Astrocyte of the cerebellum (primary cell): ENCODE measurements around the gene C14orf119.
A peak's percentile ranks its signal among the peaks of the same experiment; 100 is the strongest.

Source experiments
- DNase-seq: peaks from one replicate; pipeline ENCODE4 v3.0.0-alpha.2; 2011; ENCODE audit warnings: low read depth
- H3K4me3 ChIP-seq: 2 replicates; pipeline ENCODE4 v1.5.1; 2011; ENCODE audit warnings: mild to moderate bottlenecking, low read depth, low read length, moderate library complexity
- in situ Hi-C: cut with HindIII; loops from 2 replicates; pipeline ENCODE4 v1.10.0; 2017; ENCODE audit warnings: low sequenced_read_pairs
- TF ChIP-seq, protein P1 (sequence below): IDR thresholded peaks from 2 replicates; pipeline ENCODE4 v1.5.1; 2012; ENCODE audit warnings: low read length, low read depth, moderate library complexity, mild to moderate bottlenecking; ENCODE audit errors: missing control alignments

The C14orf119 gene

GRCh38 chr14:23077962-23078361, 17.3 kb upstream of the C14orf119 start:
- H3K4me3 ChIP-seq = no peak overlapping the region
- DNase-seq = no peak
- TF ChIP-seq, protein P1, sequence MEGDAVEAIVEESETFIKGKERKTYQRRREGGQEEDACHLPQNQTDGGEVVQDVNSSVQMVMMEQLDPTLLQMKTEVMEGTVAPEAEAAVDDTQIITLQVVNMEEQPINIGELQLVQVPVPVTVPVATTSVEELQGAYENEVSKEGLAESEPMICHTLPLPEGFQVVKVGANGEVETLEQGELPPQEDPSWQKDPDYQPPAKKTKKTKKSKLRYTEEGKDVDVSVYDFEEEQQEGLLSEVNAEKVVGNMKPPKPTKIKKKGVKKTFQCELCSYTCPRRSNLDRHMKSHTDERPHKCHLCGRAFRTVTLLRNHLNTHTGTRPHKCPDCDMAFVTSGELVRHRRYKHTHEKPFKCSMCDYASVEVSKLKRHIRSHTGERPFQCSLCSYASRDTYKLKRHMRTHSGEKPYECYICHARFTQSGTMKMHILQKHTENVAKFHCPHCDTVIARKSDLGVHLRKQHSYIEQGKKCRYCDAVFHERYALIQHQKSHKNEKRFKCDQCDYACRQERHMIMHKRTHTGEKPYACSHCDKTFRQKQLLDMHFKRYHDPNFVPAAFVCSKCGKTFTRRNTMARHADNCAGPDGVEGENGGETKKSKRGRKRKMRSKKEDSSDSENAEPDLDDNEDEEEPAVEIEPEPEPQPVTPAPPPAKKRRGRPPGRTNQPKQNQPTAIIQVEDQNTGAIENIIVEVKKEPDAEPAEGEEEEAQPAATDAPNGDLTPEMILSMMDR = no peak
- in situ Hi-C loops = no loop called here

- TF ChIP-seq, protein P1 = peak; percentile 6
- in situ Hi-C loops = no loop called here
- no peak overlapping the region for H3K4me3 ChIP-seq
- peak; percentile 55 for DNase-seq
Measured at GRCh38 chr14:23078692-23079116, 16.6 kb upstream of the C14orf119 start.

- DNase-seq = no peak
- TF ChIP-seq, protein P1 = no peak
- in situ Hi-C loops = no loop called here
- no peak overlapping the region for H3K4me3 ChIP-seq
Measured at GRCh38 chr14:23079716-23080115, 15.6 kb upstream of the C14orf119 start.

DNA sequence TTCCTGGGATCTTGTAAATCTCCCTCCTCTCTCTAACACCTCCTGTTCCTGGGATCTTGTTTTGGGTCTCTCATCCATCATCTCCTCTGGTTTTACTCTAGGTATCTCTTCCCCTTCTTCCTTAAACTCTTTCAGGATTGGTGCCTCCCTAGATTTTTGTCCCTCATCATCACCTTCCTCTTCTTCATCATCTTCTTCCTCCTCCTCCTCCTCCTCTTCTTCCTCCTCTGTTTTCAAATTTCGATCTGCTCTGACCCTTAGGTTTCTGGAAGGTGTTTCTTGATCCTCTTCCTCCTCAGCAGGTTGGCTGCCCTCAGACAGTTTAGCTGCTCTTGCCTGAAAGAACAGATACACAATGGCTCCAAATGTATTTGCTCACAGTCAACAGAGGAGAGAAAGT, 14.8 kb upstream of the C14orf119 start:
- TF ChIP-seq, protein P1 = no peak
- DNase-seq = no peak
- H3K4me3 ChIP-seq = no peak overlapping the region
- in situ Hi-C loops = no loop called here

DNA sequence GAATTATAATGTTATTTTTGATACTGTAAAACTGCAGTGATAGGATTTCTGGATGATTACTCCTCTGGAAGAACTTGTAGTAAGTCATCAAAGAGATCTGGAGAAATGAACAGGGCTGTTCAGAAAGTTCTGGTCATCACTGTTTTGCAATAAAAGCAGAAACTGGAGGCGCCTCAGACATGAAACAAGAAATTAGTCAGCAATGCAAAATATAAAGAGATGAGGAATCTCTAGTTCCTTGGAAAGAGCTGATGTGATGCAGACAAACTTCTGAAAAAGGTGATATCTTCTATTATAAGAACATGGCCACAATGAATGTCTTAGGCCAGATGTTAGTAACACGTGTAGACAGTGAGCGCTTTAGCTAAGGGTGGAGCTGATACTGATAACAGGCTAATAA, 9.8 kb upstream of the C14orf119 start:
- DNase-seq = no peak
- H3K4me3 ChIP-seq = no peak overlapping the region
- TF ChIP-seq, protein P1 = no peak
- in situ Hi-C loops = no loop called here

- no peak for DNase-seq
- in situ Hi-C loops = no loop called here
- no peak overlapping the region for H3K4me3 ChIP-seq
- TF ChIP-seq, protein P1 = no peak
Measured at GRCh38 chr14:23086565-23086964, 8.7 kb upstream of the C14orf119 start.
